Activated CD8-positive, alpha-beta memory T cell treated with anti-CD3 and anti-CD28 coated beads, Interleukin-2, amount 10 ng/mL, durations not matched to agents 7 days and 5 days (primary cell): ENCODE results near the gene ATP7A. TPM values are rescaled to one million over a fixed set of nuclear protein-coding genes. Genes with fewer than 3 reads are reported as not detected.

Source experiments
- ATAC-seq: fragments of 150-1000 bp; cut with Tn5 transposase; one replicate; pipeline ENCODE4 v1.10.0; 2021; ENCODE audit warnings: moderate library complexity
- CTCF ChIA-PET: fragments of 350-600 bp; sonication (Branson Sonifier 250); formaldehyde crosslinking; loops from one replicate; lab custom pipeline; 2021; ENCODE audit warnings: antibody characterized with exemption; lab: Charles Lee
- DNase-seq: peaks from one replicate; pipeline ENCODE4 v3.0.0-alpha.2; 2020
- H3K27ac Mint-ChIP-seq: one replicate; pipeline ENCODE4 v1.8.0; 2021; ENCODE audit warnings: mild to moderate bottlenecking, mixed read lengths
- H3K27me3 Mint-ChIP-seq: one replicate; pipeline ENCODE4 v1.8.0; 2021; ENCODE audit warnings: mixed read lengths
- H3K36me3 Mint-ChIP-seq: one replicate; pipeline ENCODE4 v1.8.0; 2021; ENCODE audit warnings: mild to moderate bottlenecking, mixed read lengths
- H3K4me1 Mint-ChIP-seq: one replicate; pipeline ENCODE4 v1.8.0; 2021; ENCODE audit warnings: mixed read lengths
- H3K4me3 Mint-ChIP-seq: one replicate; pipeline ENCODE4 v1.8.0; 2021; ENCODE audit warnings: mild to moderate bottlenecking, moderate library complexity, mixed read lengths
- H3K9me3 Mint-ChIP-seq: one replicate; pipeline ENCODE4 v1.8.0; 2022; ENCODE audit warnings: low read depth, mixed read lengths
- total RNA-seq, 2 experiments: library from RNA; stranded (reverse); gene quantifications; one replicate each; pipeline ENCODE4 v1.2.3, GENCODE V29; 2021

Gene ATP7A
- total RNA-seq, 2 experiments from 2014 or later: 10.0 to 11.9 TPM

GRCh38 chrX:77953708-77954107, 43.2 kb downstream of the ATP7A start:
- H3K9me3 Mint-ChIP-seq: no peaks in the 10 kb centered on the region
- H3K27ac Mint-ChIP-seq: no peak overlapping the region
- H3K4me3 Mint-ChIP-seq: no peak overlapping the region
- H3K4me1 Mint-ChIP-seq: peaks cover 27% of the 10 kb centered on the region
- DNase-seq (no peak), ATAC-seq (no peak)
- peaks cover 15% of the 10 kb centered on the region for H3K36me3 Mint-ChIP-seq
- H3K27me3 Mint-ChIP-seq: no peaks in the 10 kb centered on the region
- CTCF ChIA-PET: no interaction called here

- peak; percentile 23 for ATAC-seq
- Mint-ChIP-seq H3K36me3 (peaks cover 24% of the 10 kb centered on the region), H3K4me1 (peaks cover 42% of the 10 kb centered on the region), H3K27ac (peak overlapping the region; percentile 15), H3K9me3 (no peaks in the 10 kb centered on the region), H3K4me3 (no peak overlapping the region), H3K27me3 (no peaks in the 10 kb centered on the region)
- no peak for DNase-seq
- CTCF ChIA-PET: no interaction called here
These were observed 50.1 kb downstream of the ATP7A start for GRCh38 chrX:77960567-77960966.

- Mint-ChIP-seq H3K27ac (peak overlapping the region; percentile 46), H3K4me1 (peaks cover 40% of the 10 kb centered on the region)
These were observed 50.6 kb downstream of the ATP7A start for GRCh38 chrX:77961063-77961462.

GRCh38 chrX:77962068-77962902, 51.8 kb downstream of the ATP7A start:
- no peak for DNase-seq
- Mint-ChIP-seq H3K4me3 (peak overlapping the region; percentile 59), H3K27me3 (no peaks in the 10 kb centered on the region), H3K36me3 (peaks cover 21% of the 10 kb centered on the region), H3K9me3 (no peaks in the 10 kb centered on the region), H3K4me1 (peaks cover 38% of the 10 kb centered on the region), H3K27ac (peak overlapping the region; percentile 72)
- peak; percentile 51 for ATAC-seq
- CTCF ChIA-PET: interaction anchor here (1.6 kb wide), 1 partner anchor 13 kb away, joined by 3 read pairs; no protein-coding TSS in a partner anchor

More at GRCh38 chrX:77961063-77961462, 50.6 kb downstream of the ATP7A start:
- Mint-ChIP-seq H3K9me3 (no peaks in the 10 kb centered on the region), H3K36me3 (peaks cover 25% of the 10 kb centered on the region), H3K4me3 (no peak overlapping the region), H3K27me3 (no peaks in the 10 kb centered on the region)
- no peak for ATAC-seq
- CTCF ChIA-PET: no interaction called here
- DNase-seq: no peak

GRCh38 chrX:77966361-77966760, 55.9 kb downstream of the ATP7A start:
- ATAC-seq (no peak), DNase-seq (no peak)
- H3K36me3 Mint-ChIP-seq: peaks cover 9% of the 10 kb centered on the region
- no peaks in the 10 kb centered on the region for H3K9me3 Mint-ChIP-seq
- no peak overlapping the region for H3K4me3 Mint-ChIP-seq
- H3K27ac Mint-ChIP-seq: no peak overlapping the region
- H3K27me3 Mint-ChIP-seq: no peaks in the 10 kb centered on the region
- CTCF ChIA-PET: no interaction called here
- H3K4me1 Mint-ChIP-seq: peaks cover 13% of the 10 kb centered on the region

- Mint-ChIP-seq H3K9me3 (no peaks in the 10 kb centered on the region), H3K27ac (no peak overlapping the region), H3K36me3 (peaks cover 7% of the 10 kb centered on the region), H3K4me3 (no peak overlapping the region), H3K27me3 (no peaks in the 10 kb centered on the region), H3K4me1 (peaks cover 4% of the 10 kb centered on the region)
- CTCF ChIA-PET: no interaction called here
- no peak for DNase-seq
- no peak for ATAC-seq
These were observed 57.1 kb downstream of the ATP7A start for GRCh38 chrX:77967631-77968030.

GRCh38 chrX:77969538-77969937, 59.0 kb downstream of the ATP7A start, which contains the start of gene PGAM4:
TSS of gene PGAM4 (minus strand) at chrX:77969638. CDS start at chrX:77969638, 0 bp downstream.
- Mint-ChIP-seq H3K4me3 (no peak within 1 kb of the TSS), H3K27ac (no peak within 1 kb of the TSS)
- no peak for DNase-seq

GRCh38 chrX:77975755-77976154, 65.3 kb downstream of the ATP7A start:
- no peak for ATAC-seq
- Mint-ChIP-seq H3K9me3 (no peaks in the 10 kb centered on the region), H3K4me1 (no peaks in the 10 kb centered on the region), H3K4me3 (no peak overlapping the region), H3K27ac (no peak overlapping the region), H3K27me3 (no peaks in the 10 kb centered on the region), H3K36me3 (peaks cover 15% of the 10 kb centered on the region)
- DNase-seq: no peak
- CTCF ChIA-PET: interaction anchor here (1.1 kb wide), 1 partner anchor 12 kb away, joined by 3 read pairs; no protein-coding TSS in a partner anchor

More at GRCh38 chrX:77969538-77969937, 59.0 kb downstream of the ATP7A start, which contains the start of gene PGAM4:
- no peak for ATAC-seq
- H3K9me3 Mint-ChIP-seq: no peaks in the 10 kb centered on the region
- peaks cover 10% of the 10 kb centered on the region for H3K36me3 Mint-ChIP-seq
- H3K4me1 Mint-ChIP-seq: peaks cover 3% of the 10 kb centered on the region
- CTCF ChIA-PET: no interaction called here
- no peaks in the 10 kb centered on the region for H3K27me3 Mint-ChIP-seq

- Mint-ChIP-seq H3K27me3 (no peaks in the 10 kb centered on the region), H3K9me3 (no peaks in the 10 kb centered on the region), H3K36me3 (peaks cover 13% of the 10 kb centered on the region), H3K4me3 (no peak overlapping the region), H3K4me1 (no peaks in the 10 kb centered on the region), H3K27ac (no peak overlapping the region)
- ATAC-seq (no peak), DNase-seq (no peak)
- CTCF ChIA-PET: no interaction called here
These were observed 66.6 kb downstream of the ATP7A start for GRCh38 chrX:77977095-77977494.

- CTCF ChIA-PET: no interaction called here
- H3K27me3 Mint-ChIP-seq: no peaks in the 10 kb centered on the region
These were observed 67.0 kb downstream of the ATP7A start for GRCh38 chrX:77977518-77977917.

GRCh38 chrX:77979870-77980269, 69.4 kb downstream of the ATP7A start:
- CTCF ChIA-PET: no interaction called here
- ATAC-seq (no peak), DNase-seq (no peak)
- H3K36me3 Mint-ChIP-seq: peaks cover 13% of the 10 kb centered on the region
- no peak overlapping the region for H3K27ac Mint-ChIP-seq
- peaks cover 2% of the 10 kb centered on the region for H3K4me1 Mint-ChIP-seq
- H3K27me3 Mint-ChIP-seq: no peaks in the 10 kb centered on the region
- H3K4me3 Mint-ChIP-seq: no peak overlapping the region
- no peaks in the 10 kb centered on the region for H3K9me3 Mint-ChIP-seq

More at GRCh38 chrX:77977518-77977917, 67.0 kb downstream of the ATP7A start:
- no peak overlapping the region for H3K27ac Mint-ChIP-seq
- ATAC-seq: no peak
- peaks cover 13% of the 10 kb centered on the region for H3K36me3 Mint-ChIP-seq
- no peak overlapping the region for H3K4me3 Mint-ChIP-seq
- DNase-seq: no peak
- H3K9me3 Mint-ChIP-seq: no peaks in the 10 kb centered on the region
- no peaks in the 10 kb centered on the region for H3K4me1 Mint-ChIP-seq

GRCh38 chrX:78011846-78012245, 101.4 kb downstream of the ATP7A start:
- DNase-seq (no peak), ATAC-seq (no peak)
- CTCF ChIA-PET: interaction anchor here (0.9 kb wide), 1 partner anchor 13 kb away, joined by 3 read pairs; no protein-coding TSS in a partner anchor
- H3K36me3 Mint-ChIP-seq: peaks cover 13% of the 10 kb centered on the region
- H3K4me1 Mint-ChIP-seq: peaks cover 2% of the 10 kb centered on the region
- no peaks in the 10 kb centered on the region for H3K27me3 Mint-ChIP-seq
- no peak overlapping the region for H3K27ac Mint-ChIP-seq
- no peaks in the 10 kb centered on the region for H3K9me3 Mint-ChIP-seq
- no peak overlapping the region for H3K4me3 Mint-ChIP-seq

GRCh38 chrX:78019586-78020483, 109.3 kb downstream of the ATP7A start:
- CTCF ChIA-PET: no interaction called here
- Mint-ChIP-seq H3K4me1 (peaks cover 9% of the 10 kb centered on the region), H3K9me3 (no peaks in the 10 kb centered on the region), H3K4me3 (no peak overlapping the region), H3K27me3 (no peaks in the 10 kb centered on the region), H3K36me3 (peaks cover 13% of the 10 kb centered on the region), H3K27ac (no peak overlapping the region)
- ATAC-seq (no peak), DNase-seq (no peak)
